ENCODE measurements around the gene ACTN1. TPM values are rescaled to one million over a fixed set of nuclear protein-coding genes. Genes with fewer than 3 reads are reported as not detected.
"Not testable (repeated sequence)": the region's sequence is repeated elsewhere in the genome, so short reads cannot be mapped to it uniquely, and the experiment has no call there.

ACTN1 gene
- total RNA-seq, 1 donor from 2014 or later, result 130 TPM

DNA sequence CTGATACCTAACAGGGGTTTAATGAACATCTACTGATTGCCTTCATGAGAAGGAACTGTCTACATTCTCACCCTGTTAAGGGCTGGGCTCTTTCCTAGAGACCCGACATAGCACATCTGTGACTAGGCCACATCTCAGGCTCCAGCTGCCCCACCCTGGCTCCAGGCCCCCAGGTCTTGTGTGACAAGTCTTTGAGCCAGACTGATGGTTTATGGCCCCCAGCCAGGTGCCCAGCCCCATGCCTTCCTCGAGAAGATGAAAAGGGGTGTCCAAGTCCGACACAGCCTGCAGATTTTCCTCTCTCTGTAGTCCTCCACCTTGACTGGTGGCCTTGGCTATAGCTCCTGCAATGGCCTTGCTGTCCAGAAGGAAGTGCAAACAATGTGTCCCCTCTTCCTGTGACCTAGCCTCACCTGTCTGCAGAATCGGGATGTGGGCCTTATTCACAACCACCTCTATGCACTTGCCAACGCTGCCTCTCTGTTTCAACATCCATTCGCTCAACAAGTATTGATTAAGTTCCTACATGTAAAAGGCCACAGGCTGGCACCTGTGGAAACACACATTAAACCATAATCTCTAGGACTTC, 4.2 kb downstream of the ACTN1 start:
- peaks cover 43% of the 10 kb centered on the region for H3K4me1 Mint-ChIP-seq (ENCODE audit: unreplicated experiment)
- peaks cover 27% of the 10 kb centered on the region for H3K36me3 Mint-ChIP-seq (ENCODE audit: low read depth, unreplicated experiment)
- no peak for DNase-seq (ENCODE audit: low spot score)
- no peak overlapping the region for H3K27ac Mint-ChIP-seq (ENCODE audit: unreplicated experiment)
- no peak overlapping the region for H3K4me3 Mint-ChIP-seq (ENCODE audit: unreplicated experiment)
- no peaks in the 10 kb centered on the region for H3K9me3 Mint-ChIP-seq (ENCODE audit: unreplicated experiment)
- peaks cover 16% of the 10 kb centered on the region for H3K27me3 Mint-ChIP-seq (ENCODE audit: unreplicated experiment)
- TF ChIP-seq, protein P1, sequence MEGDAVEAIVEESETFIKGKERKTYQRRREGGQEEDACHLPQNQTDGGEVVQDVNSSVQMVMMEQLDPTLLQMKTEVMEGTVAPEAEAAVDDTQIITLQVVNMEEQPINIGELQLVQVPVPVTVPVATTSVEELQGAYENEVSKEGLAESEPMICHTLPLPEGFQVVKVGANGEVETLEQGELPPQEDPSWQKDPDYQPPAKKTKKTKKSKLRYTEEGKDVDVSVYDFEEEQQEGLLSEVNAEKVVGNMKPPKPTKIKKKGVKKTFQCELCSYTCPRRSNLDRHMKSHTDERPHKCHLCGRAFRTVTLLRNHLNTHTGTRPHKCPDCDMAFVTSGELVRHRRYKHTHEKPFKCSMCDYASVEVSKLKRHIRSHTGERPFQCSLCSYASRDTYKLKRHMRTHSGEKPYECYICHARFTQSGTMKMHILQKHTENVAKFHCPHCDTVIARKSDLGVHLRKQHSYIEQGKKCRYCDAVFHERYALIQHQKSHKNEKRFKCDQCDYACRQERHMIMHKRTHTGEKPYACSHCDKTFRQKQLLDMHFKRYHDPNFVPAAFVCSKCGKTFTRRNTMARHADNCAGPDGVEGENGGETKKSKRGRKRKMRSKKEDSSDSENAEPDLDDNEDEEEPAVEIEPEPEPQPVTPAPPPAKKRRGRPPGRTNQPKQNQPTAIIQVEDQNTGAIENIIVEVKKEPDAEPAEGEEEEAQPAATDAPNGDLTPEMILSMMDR (IDR thresholded peaks at IDR 0.05; ENCODE audit: unreplicated experiment), result no peak

DNA sequence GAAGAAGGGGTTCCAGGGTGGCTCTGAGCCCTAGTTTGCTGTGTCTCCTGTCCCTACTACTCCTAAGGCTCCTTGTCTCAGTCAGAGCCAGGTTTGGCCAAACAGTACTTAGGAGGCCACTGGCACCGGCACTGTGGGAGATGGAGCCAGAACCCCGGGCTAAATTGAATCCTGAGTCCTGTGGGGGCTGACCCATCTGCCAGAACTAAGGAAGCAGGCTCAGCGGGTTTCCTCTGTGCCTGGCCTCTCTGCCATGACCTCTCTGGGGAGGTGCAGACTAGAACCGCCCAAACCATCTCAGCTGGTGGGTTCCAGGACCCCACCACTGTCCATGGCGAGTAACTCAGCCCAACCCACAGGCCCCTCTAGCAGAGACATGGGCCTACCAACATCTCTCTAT, 5.5 kb downstream of the ACTN1 start:
- H3K4me3 Mint-ChIP-seq (ENCODE audit: unreplicated experiment), result no peak overlapping the region
- peaks cover 27% of the 10 kb centered on the region for H3K36me3 Mint-ChIP-seq (ENCODE audit: low read depth, unreplicated experiment)
- H3K9me3 Mint-ChIP-seq (ENCODE audit: unreplicated experiment), result no peaks in the 10 kb centered on the region
- peaks cover 17% of the 10 kb centered on the region for H3K27me3 Mint-ChIP-seq (ENCODE audit: unreplicated experiment)
- TF ChIP-seq, protein P1 (IDR thresholded peaks at IDR 0.05; ENCODE audit: unreplicated experiment), result no peak
- H3K27ac Mint-ChIP-seq (ENCODE audit: unreplicated experiment), result no peak overlapping the region
- DNase-seq (ENCODE audit: low spot score), result no peak
- H3K4me1 Mint-ChIP-seq (ENCODE audit: unreplicated experiment), result peaks cover 54% of the 10 kb centered on the region

DNA sequence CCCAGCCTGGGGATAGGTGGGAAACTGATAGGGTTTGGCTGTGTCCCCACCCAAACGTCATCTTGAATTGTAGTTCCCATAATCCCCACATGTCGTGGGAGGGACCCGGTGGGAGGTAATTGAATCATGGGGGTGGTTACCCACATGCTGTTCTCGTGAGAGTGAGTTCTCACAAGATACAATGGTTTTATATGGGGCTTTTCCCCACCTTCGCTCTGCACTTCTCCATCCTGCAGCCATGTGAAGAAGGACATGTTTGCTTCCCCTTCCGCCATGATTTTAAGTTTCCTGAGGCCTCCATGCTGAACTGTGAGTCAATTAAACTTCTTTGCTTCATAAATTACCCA, 5.9 kb downstream of the ACTN1 start:
- not testable (repeated sequence) for H3K27ac Mint-ChIP-seq (ENCODE audit: unreplicated experiment); DNase-seq (ENCODE audit: low spot score); H3K9me3 Mint-ChIP-seq (ENCODE audit: unreplicated experiment)
- peaks cover 57% of the 10 kb centered on the region for H3K4me1 Mint-ChIP-seq (ENCODE audit: unreplicated experiment)
- H3K36me3 Mint-ChIP-seq (ENCODE audit: low read depth, unreplicated experiment), result peaks cover 27% of the 10 kb centered on the region
- H3K27me3 Mint-ChIP-seq (ENCODE audit: unreplicated experiment), result peaks cover 18% of the 10 kb centered on the region
- H3K4me3 Mint-ChIP-seq (ENCODE audit: unreplicated experiment), result peak overlapping the region; percentile 52

DNA sequence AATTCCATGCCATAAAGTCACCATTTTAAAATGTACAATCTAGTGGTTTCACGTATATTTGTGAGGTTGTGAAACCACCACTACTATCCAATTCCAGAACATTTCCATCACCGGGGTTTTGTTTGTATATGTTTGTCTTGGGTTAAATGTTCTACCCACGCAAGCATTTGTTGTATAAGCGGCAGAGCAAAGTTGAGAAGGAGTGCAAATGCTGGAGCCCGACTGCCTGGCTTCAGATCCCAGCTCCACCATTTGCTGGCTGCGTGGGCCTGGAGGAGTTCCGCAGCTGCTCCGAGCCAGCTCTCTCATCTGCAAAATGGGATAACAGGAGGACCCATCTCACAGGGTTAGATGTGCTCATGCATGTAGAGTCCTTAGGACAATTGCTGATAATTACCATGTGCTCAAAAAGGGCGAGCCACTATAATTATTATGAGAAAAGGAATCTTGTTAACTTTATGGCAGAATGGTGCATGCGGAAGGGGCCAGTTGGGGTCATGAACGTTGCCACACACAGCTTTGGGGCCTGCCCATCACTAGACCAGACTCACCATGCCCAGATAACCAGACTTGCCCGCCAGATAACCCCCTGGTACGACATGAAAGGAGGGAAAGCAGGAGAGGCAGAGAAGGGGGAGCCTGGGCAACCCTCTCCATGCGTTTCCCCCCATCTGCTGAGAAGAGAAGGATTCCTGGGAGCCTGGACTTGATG, 6.4 kb downstream of the ACTN1 start:
- H3K27me3 Mint-ChIP-seq (ENCODE audit: unreplicated experiment), result peaks cover 16% of the 10 kb centered on the region
- H3K36me3 Mint-ChIP-seq (ENCODE audit: low read depth, unreplicated experiment), result peaks cover 27% of the 10 kb centered on the region
- peak overlapping the region; percentile 31 for H3K27ac Mint-ChIP-seq (ENCODE audit: unreplicated experiment)
- TF ChIP-seq, protein P1 (IDR thresholded peaks at IDR 0.05; ENCODE audit: unreplicated experiment), result no peak
- H3K9me3 Mint-ChIP-seq (ENCODE audit: unreplicated experiment), result no peaks in the 10 kb centered on the region
- H3K4me1 Mint-ChIP-seq (ENCODE audit: unreplicated experiment), result peaks cover 60% of the 10 kb centered on the region
- peak overlapping the region; percentile 54 for H3K4me3 Mint-ChIP-seq (ENCODE audit: unreplicated experiment)
- no peak for DNase-seq (ENCODE audit: low spot score)

DNA sequence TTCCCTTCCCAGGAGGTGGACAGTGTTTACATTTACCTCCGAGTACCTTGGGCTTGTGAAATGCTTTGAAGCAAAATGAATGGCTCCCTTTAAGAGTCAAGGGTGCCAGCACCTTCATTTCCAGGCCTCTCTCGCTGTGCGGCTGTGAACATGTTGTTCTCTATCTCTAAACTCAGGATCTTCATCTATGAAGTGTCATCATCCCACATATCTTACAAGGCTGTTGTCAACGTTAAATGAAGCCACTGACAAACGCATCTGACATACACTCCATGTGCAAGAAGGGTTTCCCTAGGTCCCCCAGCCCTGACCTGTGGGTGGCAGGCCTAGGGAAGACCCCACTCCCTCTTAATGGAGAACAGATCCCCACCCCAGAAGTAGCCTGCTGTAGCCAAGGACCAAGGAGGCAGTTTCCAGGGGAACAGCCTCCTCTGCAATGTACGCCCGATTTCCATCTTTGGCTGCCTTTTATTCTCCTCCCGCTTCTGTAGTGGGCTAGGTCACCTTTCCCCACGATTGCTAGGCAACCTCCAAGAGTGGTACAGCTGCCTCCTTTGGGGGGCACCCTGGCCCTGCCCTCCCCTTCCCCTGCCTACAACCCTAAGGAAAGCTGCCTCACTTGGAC, 7.6 kb downstream of the ACTN1 start:
- peak overlapping the region; percentile 44 for H3K27ac Mint-ChIP-seq (ENCODE audit: unreplicated experiment)
- TF ChIP-seq, protein P1 (IDR thresholded peaks at IDR 0.05; ENCODE audit: unreplicated experiment), result no peak
- H3K4me1 Mint-ChIP-seq (ENCODE audit: unreplicated experiment), result peaks cover 56% of the 10 kb centered on the region
- peak overlapping the region; percentile 15 for H3K4me3 Mint-ChIP-seq (ENCODE audit: unreplicated experiment)
- H3K9me3 Mint-ChIP-seq (ENCODE audit: unreplicated experiment), result no peaks in the 10 kb centered on the region
- no peak for DNase-seq (ENCODE audit: low spot score)
- H3K36me3 Mint-ChIP-seq (ENCODE audit: low read depth, unreplicated experiment), result peaks cover 23% of the 10 kb centered on the region
- H3K27me3 Mint-ChIP-seq (ENCODE audit: unreplicated experiment), result peaks cover 7% of the 10 kb centered on the region
